Liver (tissue), 9 donors: ENCODE measurements around the gene PPL. TPM values are rescaled to one million over a fixed set of nuclear protein-coding genes. Genes with fewer than 3 reads are reported as not detected.

Experiments used
- DNase-seq: peaks from one replicate; pipeline ENCODE4 v3.0.0-alpha.2; 2017; ENCODE audit warnings: low spot score
- H3K27ac ChIP-seq, 2 donors: one replicate each; pipeline ENCODE4 v1.7.0; 2013; ENCODE audit warnings: inconsistent platforms in 2 of 2, low read length in 2 of 2, control low read depth in 1 of 2, low read depth in 1 of 2, mild to moderate bottlenecking in 1 of 2
- H3K27me3 ChIP-seq, 4 donors: one replicate each; pipeline versions ENCODE4 v1.6.1 to v1.7.0; 2013; ENCODE audit warnings: low read length in 3 of 4, inconsistent platforms in 1 of 4, mild to moderate bottlenecking in 1 of 4, moderate library complexity in 1 of 4; ENCODE audit not compliant: control insufficient read depth in 4 of 4, insufficient read depth in 4 of 4
- H3K36me3 ChIP-seq, 4 donors: one replicate each; pipeline versions ENCODE4 v1.6.1 to v1.7.0; 2013; ENCODE audit warnings: low read length in 3 of 4, mild to moderate bottlenecking in 3 of 4, low read depth in 1 of 4, moderate library complexity in 1 of 4; ENCODE audit not compliant: control insufficient read depth in 4 of 4, insufficient read depth in 3 of 4
- H3K4me1 ChIP-seq, 4 donors: one replicate each; pipeline versions ENCODE4 v1.6.1 to v1.7.0; 2013; ENCODE audit warnings: low read length in 3 of 4, mild to moderate bottlenecking in 3 of 4, moderate library complexity in 1 of 4; ENCODE audit not compliant: control insufficient read depth in 4 of 4, insufficient read depth in 4 of 4
- H3K4me3 ChIP-seq, 3 donors: one replicate each; pipeline versions ENCODE4 v1.6.1 to v1.7.0; 2013; ENCODE audit warnings: low read length in 3 of 3, control low read depth in 1 of 3, low read depth in 1 of 3, mild to moderate bottlenecking in 1 of 3
- H3K9ac ChIP-seq, 2 donors: one replicate each; pipeline ENCODE4 v1.7.0; 2013; ENCODE audit warnings: low read length in 2 of 2, mild to moderate bottlenecking in 2 of 2, moderate library complexity in 2 of 2, control low read depth in 1 of 2, low read depth in 1 of 2
- H3K9me3 ChIP-seq, 4 donors: one replicate each; pipeline versions ENCODE4 v1.6.1 to v1.7.0; 2013; ENCODE audit warnings: low read length in 3 of 4; ENCODE audit not compliant: control insufficient read depth in 4 of 4
- EGR1 ChIP-seq, 2 donors: IDR thresholded peaks; 2 replicates each; pipeline ENCODE4 v1.6.1; 2016 to 2018; ENCODE audit warnings: antibody characterized with exemption in 2 of 2, low read depth in 2 of 2
- FOXA1 ChIP-seq: IDR thresholded peaks from 2 replicates; pipeline ENCODE4 v1.6.1; 2016; ENCODE audit warnings: antibody characterized with exemption
- FOXA2 ChIP-seq: IDR thresholded peaks from 2 replicates; pipeline ENCODE4 v1.6.1; 2016; ENCODE audit warnings: antibody characterized with exemption
- GABPA ChIP-seq, 2 donors: IDR thresholded peaks in 1 of 2; conservative IDR thresholded peaks in 1 of 2; 2 replicates each; pipeline ENCODE4 v1.6.1; 2016; ENCODE audit warnings: antibody characterized with exemption in 2 of 2, mild to moderate bottlenecking in 1 of 2, moderate library complexity in 1 of 2
- HNF4A ChIP-seq, 2 donors: conservative IDR thresholded peaks; 2 replicates each; pipeline ENCODE4 v1.6.1; 2016; ENCODE audit warnings: antibody characterized with exemption in 2 of 2, mild to moderate bottlenecking in 2 of 2
- HNF4G ChIP-seq: IDR thresholded peaks from 2 replicates; pipeline ENCODE4 v1.6.1; 2016; ENCODE audit warnings: antibody characterized with exemption
- JUND ChIP-seq, 2 donors: IDR thresholded peaks; 2 replicates each; pipeline ENCODE4 v1.6.1; 2016; ENCODE audit warnings: antibody characterized with exemption in 2 of 2
- NR2F2 ChIP-seq: IDR thresholded peaks from 2 replicates; pipeline ENCODE4 v1.6.1; 2016; ENCODE audit warnings: antibody characterized with exemption
- RAD21 ChIP-seq, 2 donors: IDR thresholded peaks; 2 replicates each; pipeline ENCODE4 v1.6.1; 2016; ENCODE audit warnings: antibody characterized with exemption in 2 of 2, mild to moderate bottlenecking in 2 of 2
- RXRA ChIP-seq, 2 donors: IDR thresholded peaks; 2 replicates each; pipeline ENCODE4 v1.6.1; 2017 to 2018; ENCODE audit warnings: antibody characterized with exemption in 2 of 2, mild to moderate bottlenecking in 1 of 2
- SP1 ChIP-seq: IDR thresholded peaks from 2 replicates; pipeline ENCODE4 v1.6.1; 2018; ENCODE audit warnings: antibody characterized with exemption, mild to moderate bottlenecking
- TAF1 ChIP-seq: conservative IDR thresholded peaks from 2 replicates; pipeline ENCODE4 v1.6.1; 2016; ENCODE audit warnings: antibody characterized with exemption, mild to moderate bottlenecking
- YY1 ChIP-seq: IDR thresholded peaks from 2 replicates; pipeline ENCODE4 v1.6.1; 2016; ENCODE audit warnings: antibody characterized with exemption, mild to moderate bottlenecking
- WGBS: extraction: QIAGEN DNeasy Blood & Tissue Kit; methylation state at CpG from one replicate; pipeline ENCODE4 v1.1.7; 2013; 5-methylcytosine and 5-hydroxymethylcytosine counted together
- polyA plus RNA-seq, 2 donors: library from polyadenylated mRNA; stranded (reverse) in 1 of 2; unstranded in 1 of 2; fragments of 200-250 nt in 1 of 2; fragments of >200 nt in 1 of 2; fragmentation: Nextera tagmentation in 1 of 2; extraction: Ambion mirVana in 1 of 2; gene quantifications; one replicate each; pipeline versions ENCODE4 v1.2.1 to v1.2.3, GENCODE V29; 2013 to 2015
- total RNA-seq, 2 donors: library from RNA; depleted of rRNA; stranded (reverse); fragments of >200 nt; gene quantifications; one replicate each; pipeline ENCODE4 v1.2.3, GENCODE V29; 2014
- TF ChIP-seq, protein P1 (sequence below): IDR thresholded peaks from 2 replicates; pipeline ENCODE4 v1.6.1; 2016; ENCODE audit warnings: antibody characterized with exemption, mild to moderate bottlenecking
- TF ChIP-seq, protein P2 (sequence below): IDR thresholded peaks from 2 replicates; pipeline ENCODE4 v1.6.1; 2016; ENCODE audit warnings: antibody characterized with exemption
- TF ChIP-seq, protein P3 (sequence below): IDR thresholded peaks from 2 replicates; pipeline ENCODE4 v1.6.1; 2016; ENCODE audit warnings: antibody characterized with exemption
- TF ChIP-seq, protein P4 (sequence below): fragments of 150-350 bp; IDR thresholded peaks from 2 replicates; pipeline ENCODE4 v1.5.1; 2017; ENCODE audit warnings: improper control_type of control experiment, low read depth, low read length; ENCODE audit not compliant: missing input control
- TF ChIP-seq, protein P5 (sequence below): IDR thresholded peaks from 2 replicates; pipeline ENCODE4 v1.6.1; 2016; ENCODE audit warnings: antibody characterized with exemption
- donor health status: healthy.
- donor health status: healthy.
- donor health status: healthy.
- donor health status: healthy.
- donor health status: healthy.

Gene PPL
- total and polyA plus RNA-seq, 4 donors, result 2.1 to 26.0 (median 6.1) TPM

DNA sequence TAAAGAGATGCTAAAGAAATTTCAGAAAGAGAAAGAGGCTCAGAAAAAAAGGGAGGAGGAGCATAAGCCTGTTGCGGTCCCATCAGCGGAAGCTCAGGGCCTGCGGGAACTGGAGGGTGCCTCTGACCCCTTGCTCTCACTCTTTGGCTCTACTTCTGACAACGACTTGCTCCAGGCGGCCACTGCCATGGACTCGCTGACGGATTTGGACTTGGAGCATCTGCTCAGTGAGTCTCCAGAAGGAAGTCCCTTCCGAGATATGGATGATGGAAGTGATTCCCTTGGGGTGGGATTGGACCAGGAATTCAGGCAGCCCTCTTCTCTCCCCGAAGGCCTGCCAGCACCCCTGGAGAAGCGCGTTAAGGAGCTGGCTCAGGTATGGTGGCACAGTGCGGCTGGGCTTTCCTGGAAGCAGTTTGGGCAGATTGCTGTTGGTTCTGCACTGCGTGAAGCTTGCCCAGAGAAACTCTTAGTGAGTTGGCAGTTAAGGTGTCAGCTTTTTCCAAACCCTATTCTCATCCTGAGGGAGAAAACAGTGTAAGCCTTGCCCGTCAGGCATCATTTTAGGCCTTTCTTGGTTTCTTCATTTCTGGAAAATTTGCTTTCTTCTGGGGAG lies 76.1 kb downstream of the PPL start:
- no peak overlapping the region for H3K4me3 ChIP-seq
- H3K27ac ChIP-seq, result no peak overlapping the region
- TF ChIP-seq, protein P1, sequence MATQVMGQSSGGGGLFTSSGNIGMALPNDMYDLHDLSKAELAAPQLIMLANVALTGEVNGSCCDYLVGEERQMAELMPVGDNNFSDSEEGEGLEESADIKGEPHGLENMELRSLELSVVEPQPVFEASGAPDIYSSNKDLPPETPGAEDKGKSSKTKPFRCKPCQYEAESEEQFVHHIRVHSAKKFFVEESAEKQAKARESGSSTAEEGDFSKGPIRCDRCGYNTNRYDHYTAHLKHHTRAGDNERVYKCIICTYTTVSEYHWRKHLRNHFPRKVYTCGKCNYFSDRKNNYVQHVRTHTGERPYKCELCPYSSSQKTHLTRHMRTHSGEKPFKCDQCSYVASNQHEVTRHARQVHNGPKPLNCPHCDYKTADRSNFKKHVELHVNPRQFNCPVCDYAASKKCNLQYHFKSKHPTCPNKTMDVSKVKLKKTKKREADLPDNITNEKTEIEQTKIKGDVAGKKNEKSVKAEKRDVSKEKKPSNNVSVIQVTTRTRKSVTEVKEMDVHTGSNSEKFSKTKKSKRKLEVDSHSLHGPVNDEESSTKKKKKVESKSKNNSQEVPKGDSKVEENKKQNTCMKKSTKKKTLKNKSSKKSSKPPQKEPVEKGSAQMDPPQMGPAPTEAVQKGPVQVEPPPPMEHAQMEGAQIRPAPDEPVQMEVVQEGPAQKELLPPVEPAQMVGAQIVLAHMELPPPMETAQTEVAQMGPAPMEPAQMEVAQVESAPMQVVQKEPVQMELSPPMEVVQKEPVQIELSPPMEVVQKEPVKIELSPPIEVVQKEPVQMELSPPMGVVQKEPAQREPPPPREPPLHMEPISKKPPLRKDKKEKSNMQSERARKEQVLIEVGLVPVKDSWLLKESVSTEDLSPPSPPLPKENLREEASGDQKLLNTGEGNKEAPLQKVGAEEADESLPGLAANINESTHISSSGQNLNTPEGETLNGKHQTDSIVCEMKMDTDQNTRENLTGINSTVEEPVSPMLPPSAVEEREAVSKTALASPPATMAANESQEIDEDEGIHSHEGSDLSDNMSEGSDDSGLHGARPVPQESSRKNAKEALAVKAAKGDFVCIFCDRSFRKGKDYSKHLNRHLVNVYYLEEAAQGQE, result no peak
- no peak for TF ChIP-seq HNF4A (conservative IDR thresholded peaks at IDR 0.05)
- TF ChIP-seq FOXA1, result no peak
- TF ChIP-seq FOXA2, result no peak
- TF ChIP-seq NR2F2, result no peak
- TF ChIP-seq GABPA (IDR thresholded peaks at IDR 0.05 in 1 of 2, conservative IDR thresholded peaks at IDR 0.05 in 1 of 2), result no peak
- TF ChIP-seq TAF1, result no peak
- TF ChIP-seq JUND (IDR thresholded peaks at IDR 0.05), result no peak
- no peak for TF ChIP-seq HNF4G
- TF ChIP-seq EGR1 (IDR thresholded peaks at IDR 0.05; ENCODE audit: low read depth in 2 of 2), result no peak
- TF ChIP-seq RAD21 (IDR thresholded peaks at IDR 0.05), result no peak
- TF ChIP-seq, protein P2, sequence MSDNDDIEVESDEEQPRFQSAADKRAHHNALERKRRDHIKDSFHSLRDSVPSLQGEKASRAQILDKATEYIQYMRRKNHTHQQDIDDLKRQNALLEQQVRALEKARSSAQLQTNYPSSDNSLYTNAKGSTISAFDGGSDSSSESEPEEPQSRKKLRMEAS, result no peak
- TF ChIP-seq, protein P3, sequence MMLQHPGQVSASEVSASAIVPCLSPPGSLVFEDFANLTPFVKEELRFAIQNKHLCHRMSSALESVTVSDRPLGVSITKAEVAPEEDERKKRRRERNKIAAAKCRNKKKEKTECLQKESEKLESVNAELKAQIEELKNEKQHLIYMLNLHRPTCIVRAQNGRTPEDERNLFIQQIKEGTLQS, result no peak
- no peak for TF ChIP-seq YY1
- TF ChIP-seq, protein P4, sequence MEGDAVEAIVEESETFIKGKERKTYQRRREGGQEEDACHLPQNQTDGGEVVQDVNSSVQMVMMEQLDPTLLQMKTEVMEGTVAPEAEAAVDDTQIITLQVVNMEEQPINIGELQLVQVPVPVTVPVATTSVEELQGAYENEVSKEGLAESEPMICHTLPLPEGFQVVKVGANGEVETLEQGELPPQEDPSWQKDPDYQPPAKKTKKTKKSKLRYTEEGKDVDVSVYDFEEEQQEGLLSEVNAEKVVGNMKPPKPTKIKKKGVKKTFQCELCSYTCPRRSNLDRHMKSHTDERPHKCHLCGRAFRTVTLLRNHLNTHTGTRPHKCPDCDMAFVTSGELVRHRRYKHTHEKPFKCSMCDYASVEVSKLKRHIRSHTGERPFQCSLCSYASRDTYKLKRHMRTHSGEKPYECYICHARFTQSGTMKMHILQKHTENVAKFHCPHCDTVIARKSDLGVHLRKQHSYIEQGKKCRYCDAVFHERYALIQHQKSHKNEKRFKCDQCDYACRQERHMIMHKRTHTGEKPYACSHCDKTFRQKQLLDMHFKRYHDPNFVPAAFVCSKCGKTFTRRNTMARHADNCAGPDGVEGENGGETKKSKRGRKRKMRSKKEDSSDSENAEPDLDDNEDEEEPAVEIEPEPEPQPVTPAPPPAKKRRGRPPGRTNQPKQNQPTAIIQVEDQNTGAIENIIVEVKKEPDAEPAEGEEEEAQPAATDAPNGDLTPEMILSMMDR, result no peak
- TF ChIP-seq RXRA (IDR thresholded peaks at IDR 0.05), result no peak
- TF ChIP-seq, protein P5, sequence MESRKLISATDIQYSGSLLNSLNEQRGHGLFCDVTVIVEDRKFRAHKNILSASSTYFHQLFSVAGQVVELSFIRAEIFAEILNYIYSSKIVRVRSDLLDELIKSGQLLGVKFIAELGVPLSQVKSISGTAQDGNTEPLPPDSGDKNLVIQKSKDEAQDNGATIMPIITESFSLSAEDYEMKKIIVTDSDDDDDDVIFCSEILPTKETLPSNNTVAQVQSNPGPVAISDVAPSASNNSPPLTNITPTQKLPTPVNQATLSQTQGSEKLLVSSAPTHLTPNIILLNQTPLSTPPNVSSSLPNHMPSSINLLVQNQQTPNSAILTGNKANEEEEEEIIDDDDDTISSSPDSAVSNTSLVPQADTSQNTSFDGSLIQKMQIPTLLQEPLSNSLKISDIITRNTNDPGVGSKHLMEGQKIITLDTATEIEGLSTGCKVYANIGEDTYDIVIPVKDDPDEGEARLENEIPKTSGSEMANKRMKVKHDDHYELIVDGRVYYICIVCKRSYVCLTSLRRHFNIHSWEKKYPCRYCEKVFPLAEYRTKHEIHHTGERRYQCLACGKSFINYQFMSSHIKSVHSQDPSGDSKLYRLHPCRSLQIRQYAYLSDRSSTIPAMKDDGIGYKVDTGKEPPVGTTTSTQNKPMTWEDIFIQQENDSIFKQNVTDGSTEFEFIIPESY, result no peak
- TF ChIP-seq SP1, result no peak
- H3K36me3 ChIP-seq, result peaks cover 11 to 56% (median 44%) of the 10 kb centered on the region in 4 donors
- H3K4me1 ChIP-seq, result peaks cover 3 to 16% (median 7%) of the 10 kb centered on the region in 4 donors
- WGBS, result 95% methylated on average over 14 of the region's 14 CpGs
- DNase-seq, result no peak
- H3K27me3 ChIP-seq, result no peaks in the 10 kb centered on the region
- no peak overlapping the region for H3K9ac ChIP-seq
- H3K9me3 ChIP-seq, result no peaks in the 10 kb centered on the region
